Rectal smooth muscle tissue (tissue), 1 donor: Measurements from ENCODE around the gene SLC4A4.

ENCODE experiments used
- H3K27ac ChIP-seq: one replicate; pipeline ENCODE4 v1.7.0; 2013; ENCODE audit warnings: low read depth, low read length, inconsistent platforms
- H3K27me3 ChIP-seq: one replicate; pipeline ENCODE4 v1.7.0; 2013; ENCODE audit warnings: low read length; ENCODE audit not compliant: control insufficient read depth, insufficient read depth
- H3K36me3 ChIP-seq: one replicate; pipeline ENCODE4 v1.7.0; 2013; ENCODE audit warnings: low read length; ENCODE audit not compliant: control insufficient read depth, insufficient read depth
- H3K4me1 ChIP-seq: one replicate; pipeline ENCODE4 v1.7.0; 2013; ENCODE audit warnings: low read length; ENCODE audit not compliant: control insufficient read depth, insufficient read depth
- H3K4me3 ChIP-seq: one replicate; pipeline ENCODE4 v1.7.0; 2013; ENCODE audit warnings: low read length
- H3K9ac ChIP-seq: one replicate; pipeline ENCODE4 v1.7.0; 2013; ENCODE audit warnings: low read length

SLC4A4 gene

GRCh38 chr4:71461422-71461821 is 122.6 kb downstream of the SLC4A4 start:
- Histone ChIP-seq H3K27ac (no peak overlapping the region), H3K4me3 (no peak overlapping the region), H3K4me1 (no peaks in the 10 kb centered on the region), H3K36me3 (no peaks in the 10 kb centered on the region), H3K27me3 (no peaks in the 10 kb centered on the region), H3K9ac (no peak overlapping the region)

GRCh38 chr4:71466775-71467174 is 128.0 kb downstream of the SLC4A4 start:
- Histone ChIP-seq H3K27ac (no peak overlapping the region), H3K36me3 (no peaks in the 10 kb centered on the region), H3K4me3 (no peak overlapping the region), H3K27me3 (no peaks in the 10 kb centered on the region), H3K4me1 (no peaks in the 10 kb centered on the region), H3K9ac (no peak overlapping the region)

- no peaks in the 10 kb centered on the region for H3K27me3 ChIP-seq
- no peak overlapping the region for H3K9ac ChIP-seq
- no peak overlapping the region for H3K4me3 ChIP-seq
- H3K4me1 ChIP-seq = no peaks in the 10 kb centered on the region
- no peak overlapping the region for H3K27ac ChIP-seq
- no peaks in the 10 kb centered on the region for H3K36me3 ChIP-seq
These were observed 129.4 kb downstream of the SLC4A4 start for GRCh38 chr4:71468116-71468710.

- H3K4me3 ChIP-seq = no peak overlapping the region
- H3K27ac ChIP-seq = no peak overlapping the region
- no peak overlapping the region for H3K9ac ChIP-seq
- no peaks in the 10 kb centered on the region for H3K4me1 ChIP-seq
- no peaks in the 10 kb centered on the region for H3K36me3 ChIP-seq
- H3K27me3 ChIP-seq = no peaks in the 10 kb centered on the region
These were observed 130.7 kb downstream of the SLC4A4 start for GRCh38 chr4:71469541-71469940.

- no peaks in the 10 kb centered on the region for H3K36me3 ChIP-seq
- no peak overlapping the region for H3K9ac ChIP-seq
- H3K4me1 ChIP-seq = no peaks in the 10 kb centered on the region
- H3K27me3 ChIP-seq = no peaks in the 10 kb centered on the region
- no peak overlapping the region for H3K27ac ChIP-seq
- no peak overlapping the region for H3K4me3 ChIP-seq
These were observed 131.7 kb downstream of the SLC4A4 start for GRCh38 chr4:71470524-71470923.

GRCh38 chr4:71472946-71473345 is 134.1 kb downstream of the SLC4A4 start:
- Histone ChIP-seq H3K27ac (no peak overlapping the region), H3K4me3 (no peak overlapping the region), H3K4me1 (no peaks in the 10 kb centered on the region), H3K27me3 (no peaks in the 10 kb centered on the region), H3K9ac (no peak overlapping the region), H3K36me3 (no peaks in the 10 kb centered on the region)

- Histone ChIP-seq H3K4me1 (no peaks in the 10 kb centered on the region), H3K27ac (no peak overlapping the region), H3K4me3 (no peak overlapping the region), H3K36me3 (no peaks in the 10 kb centered on the region), H3K9ac (no peak overlapping the region), H3K27me3 (no peaks in the 10 kb centered on the region)
These were observed 134.9 kb downstream of the SLC4A4 start for GRCh38 chr4:71473541-71474240.

- Histone ChIP-seq H3K27me3 (no peaks in the 10 kb centered on the region), H3K9ac (no peak overlapping the region), H3K36me3 (no peaks in the 10 kb centered on the region), H3K4me1 (no peaks in the 10 kb centered on the region), H3K4me3 (no peak overlapping the region), H3K27ac (no peak overlapping the region)
These were observed 135.9 kb downstream of the SLC4A4 start for GRCh38 chr4:71474731-71475130.

- Histone ChIP-seq H3K4me1 (no peaks in the 10 kb centered on the region), H3K27ac (no peak overlapping the region), H3K9ac (no peak overlapping the region), H3K27me3 (no peaks in the 10 kb centered on the region), H3K36me3 (no peaks in the 10 kb centered on the region), H3K4me3 (no peak overlapping the region)
These were observed 137.4 kb downstream of the SLC4A4 start for GRCh38 chr4:71476240-71476639.

- H3K36me3 ChIP-seq = no peaks in the 10 kb centered on the region
- no peak overlapping the region for H3K27ac ChIP-seq
- H3K4me3 ChIP-seq = no peak overlapping the region
- H3K4me1 ChIP-seq = no peaks in the 10 kb centered on the region
- no peak overlapping the region for H3K9ac ChIP-seq
- no peaks in the 10 kb centered on the region for H3K27me3 ChIP-seq
These were observed 147.9 kb downstream of the SLC4A4 start for GRCh38 chr4:71486550-71487343.

GRCh38 chr4:71487344-71487920 is 148.6 kb downstream of the SLC4A4 start:
- no peaks in the 10 kb centered on the region for H3K36me3 ChIP-seq
- no peak overlapping the region for H3K27ac ChIP-seq
- no peaks in the 10 kb centered on the region for H3K4me1 ChIP-seq
- H3K4me3 ChIP-seq = no peak overlapping the region
- no peaks in the 10 kb centered on the region for H3K27me3 ChIP-seq
- no peak overlapping the region for H3K9ac ChIP-seq

GRCh38 chr4:71494539-71494938 is 155.7 kb downstream of the SLC4A4 start:
- Histone ChIP-seq H3K27me3 (no peaks in the 10 kb centered on the region), H3K36me3 (no peaks in the 10 kb centered on the region), H3K9ac (no peak overlapping the region), H3K27ac (no peak overlapping the region), H3K4me3 (no peak overlapping the region), H3K4me1 (no peaks in the 10 kb centered on the region)
